ENCODE results near the gene FABP7.
"Not testable (repeated sequence)": the region's sequence is repeated elsewhere in the genome, so short reads cannot be mapped to it uniquely, and the experiment has no call there.

- TF ChIP-seq EZH2 (IDR thresholded peaks at IDR 0.05; ENCODE audit: borderline replicate concordance, low read length); CTCF (conservative IDR thresholded peaks at IDR 0.05 in 1 of 2, IDR thresholded peaks at IDR 0.05 in 1 of 2; ENCODE audit: extremely low read depth in 1 of 2, insufficient read depth in 1 of 2, low read depth in 1 of 2, low read length in 2 of 2): not testable (repeated sequence)
These were observed 30.6 kb upstream of the FABP7 start for GRCh38 chr6:122748945-122749344.

Measured in mammary epithelial cell (primary cell).